AG10803 (cell line): ENCODE measurements around the gene ZBTB45.

Experiments
- DNase-seq: peaks from one replicate; pipeline ENCODE4 v3.0.0; 2010; ENCODE audit warnings: low read depth
- H3K4me3 ChIP-seq: 2 replicates; pipeline ENCODE4 v1.5.1; 2011; ENCODE audit warnings: mild to moderate bottlenecking, low read length, control low read depth
- TF ChIP-seq, protein P1 (sequence below): conservative IDR thresholded peaks from 2 replicates; pipeline ENCODE4 v1.5.1; 2011; ENCODE audit warnings: mild to moderate bottlenecking, low read length, control low read depth, inconsistent platforms

The ZBTB45 gene

DNA sequence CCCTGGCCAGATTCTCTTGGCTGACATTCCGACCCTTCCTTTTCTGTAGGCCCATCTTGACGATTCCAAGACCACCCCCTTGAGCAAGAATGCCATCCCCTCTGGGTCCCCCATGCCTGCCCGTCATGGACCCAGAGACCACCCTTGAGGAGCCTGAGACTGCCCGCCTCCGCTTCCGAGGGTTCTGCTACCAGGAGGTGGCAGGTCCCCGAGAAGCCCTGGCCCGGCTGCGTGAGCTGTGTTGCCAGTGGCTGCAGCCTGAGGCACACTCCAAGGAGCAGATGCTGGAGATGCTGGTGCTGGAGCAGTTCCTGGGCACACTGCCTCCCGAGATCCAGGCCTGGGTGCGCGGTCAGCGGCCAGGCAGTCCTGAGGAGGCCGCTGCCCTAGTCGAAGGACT is 42.5 kb downstream of the ZBTB45 start:
- DNase-seq: no peak
- H3K4me3 ChIP-seq: peak overlapping the region; percentile 75
- TF ChIP-seq, protein P1, sequence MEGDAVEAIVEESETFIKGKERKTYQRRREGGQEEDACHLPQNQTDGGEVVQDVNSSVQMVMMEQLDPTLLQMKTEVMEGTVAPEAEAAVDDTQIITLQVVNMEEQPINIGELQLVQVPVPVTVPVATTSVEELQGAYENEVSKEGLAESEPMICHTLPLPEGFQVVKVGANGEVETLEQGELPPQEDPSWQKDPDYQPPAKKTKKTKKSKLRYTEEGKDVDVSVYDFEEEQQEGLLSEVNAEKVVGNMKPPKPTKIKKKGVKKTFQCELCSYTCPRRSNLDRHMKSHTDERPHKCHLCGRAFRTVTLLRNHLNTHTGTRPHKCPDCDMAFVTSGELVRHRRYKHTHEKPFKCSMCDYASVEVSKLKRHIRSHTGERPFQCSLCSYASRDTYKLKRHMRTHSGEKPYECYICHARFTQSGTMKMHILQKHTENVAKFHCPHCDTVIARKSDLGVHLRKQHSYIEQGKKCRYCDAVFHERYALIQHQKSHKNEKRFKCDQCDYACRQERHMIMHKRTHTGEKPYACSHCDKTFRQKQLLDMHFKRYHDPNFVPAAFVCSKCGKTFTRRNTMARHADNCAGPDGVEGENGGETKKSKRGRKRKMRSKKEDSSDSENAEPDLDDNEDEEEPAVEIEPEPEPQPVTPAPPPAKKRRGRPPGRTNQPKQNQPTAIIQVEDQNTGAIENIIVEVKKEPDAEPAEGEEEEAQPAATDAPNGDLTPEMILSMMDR: no peak

DNA sequence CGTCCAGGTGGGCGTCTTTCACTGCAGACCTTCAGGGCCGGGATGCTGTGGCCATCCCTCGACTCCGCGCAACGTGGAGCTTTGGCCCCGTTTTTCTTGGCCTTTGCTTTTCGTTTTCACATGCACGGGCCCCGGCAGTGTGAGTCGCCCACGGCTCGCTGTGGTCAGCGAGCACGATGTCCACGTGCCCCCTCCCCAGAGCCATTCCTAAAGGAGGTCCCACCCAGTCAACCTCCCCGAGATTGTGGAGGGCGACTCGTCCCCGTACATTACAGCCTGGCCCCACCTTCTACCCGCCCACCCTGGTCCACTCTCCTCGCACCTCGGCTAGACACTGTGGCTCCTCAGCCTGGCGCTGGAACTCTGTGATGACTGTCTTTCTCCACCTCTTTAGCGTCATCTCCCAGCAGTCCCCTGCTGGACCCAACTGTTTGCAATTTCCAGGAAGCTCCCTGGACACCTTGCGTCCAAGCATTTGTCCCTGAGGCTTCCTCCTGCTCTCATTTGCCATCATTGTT is 43.1 kb downstream of the ZBTB45 start:
- H3K4me3 ChIP-seq: peak overlapping the region; percentile 75
- TF ChIP-seq, protein P1: no peak
- peak; percentile 24 for DNase-seq

DNA sequence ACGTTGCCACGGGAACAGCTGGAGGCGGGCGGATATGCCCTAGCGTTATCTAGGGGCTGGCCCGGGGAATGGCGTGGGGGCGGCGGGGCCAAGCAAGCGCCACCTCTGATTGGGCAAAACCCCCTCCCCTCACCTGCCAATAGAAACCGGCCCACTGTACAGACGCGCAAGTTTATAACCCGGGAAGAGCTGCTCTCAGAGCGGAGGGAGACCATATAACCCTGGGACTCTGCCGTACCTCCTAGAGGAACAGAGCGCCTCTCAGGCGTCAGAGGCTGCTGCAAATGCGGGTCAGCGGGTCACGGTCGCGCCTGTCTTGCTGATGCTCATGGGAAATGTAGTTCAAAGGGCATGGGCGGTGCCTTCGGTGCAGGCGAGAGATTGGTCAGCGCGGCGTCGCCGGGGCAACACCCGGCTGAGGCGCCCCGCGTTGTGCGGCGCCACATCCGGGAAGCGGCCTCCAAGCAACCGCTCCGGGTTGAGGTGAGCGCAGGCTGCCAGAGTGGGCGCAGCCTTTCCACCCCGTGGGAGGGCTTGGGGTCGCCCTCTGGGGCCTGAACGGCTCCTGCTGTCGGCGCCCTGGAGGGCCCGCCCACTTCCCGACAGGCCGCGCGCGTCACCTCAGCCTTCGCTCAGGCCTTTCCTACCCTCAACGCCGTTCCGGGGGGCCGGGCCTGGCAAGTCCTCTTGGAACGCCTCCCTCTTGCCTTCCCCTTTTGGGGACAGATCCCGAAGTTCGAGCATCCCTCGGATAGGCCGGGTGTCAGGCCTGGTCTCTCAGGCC is 43.7 kb downstream of the ZBTB45 start, which contains the start of gene ZNF446:
Gene ZNF446 (plus strand): TSS at position 639 of the 784 bp plus-strand sequence. CDS start 867 bp downstream, outside the sequence.
- DNase-seq: peak; percentile 96
- TF ChIP-seq, protein P1: no peak
- H3K4me3 ChIP-seq: peak within 1 kb of the TSS; percentile 75

DNA sequence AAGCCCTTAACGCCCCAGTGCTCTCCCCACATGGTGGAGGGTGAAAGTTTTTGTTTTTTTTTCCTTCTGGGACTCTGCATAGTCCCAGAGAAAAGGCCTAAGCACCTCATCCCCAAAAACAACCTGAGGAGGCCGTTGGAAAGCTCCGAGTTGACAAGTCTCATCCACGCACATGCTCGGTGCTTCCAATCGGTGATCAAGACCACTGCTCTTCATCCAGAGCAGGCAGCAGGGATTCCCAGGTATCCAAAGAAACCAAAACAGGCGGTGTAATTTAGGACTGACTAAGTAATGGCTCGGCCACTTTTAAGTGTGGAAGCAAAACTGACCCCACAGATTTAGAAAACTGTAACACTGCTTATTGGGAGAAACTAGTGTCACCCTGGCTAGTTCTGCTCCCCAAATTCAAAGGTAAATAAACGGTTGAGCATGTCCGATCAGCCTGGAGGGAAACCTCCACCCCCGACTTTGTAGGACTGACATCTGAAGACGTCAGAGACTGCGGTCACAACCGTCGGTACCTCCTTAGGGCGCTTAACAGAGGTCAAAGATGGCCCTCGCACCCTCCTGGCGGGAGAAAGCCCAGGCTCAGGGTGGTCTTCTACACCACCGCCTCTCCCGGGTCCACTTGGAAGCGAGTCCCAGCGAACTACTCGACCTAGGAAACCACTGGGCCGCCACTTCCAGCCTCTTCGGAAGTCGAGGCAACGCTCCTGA is 44.5 kb downstream of the ZBTB45 start:
- TF ChIP-seq, protein P1: no peak
- DNase-seq: no peak

DNA sequence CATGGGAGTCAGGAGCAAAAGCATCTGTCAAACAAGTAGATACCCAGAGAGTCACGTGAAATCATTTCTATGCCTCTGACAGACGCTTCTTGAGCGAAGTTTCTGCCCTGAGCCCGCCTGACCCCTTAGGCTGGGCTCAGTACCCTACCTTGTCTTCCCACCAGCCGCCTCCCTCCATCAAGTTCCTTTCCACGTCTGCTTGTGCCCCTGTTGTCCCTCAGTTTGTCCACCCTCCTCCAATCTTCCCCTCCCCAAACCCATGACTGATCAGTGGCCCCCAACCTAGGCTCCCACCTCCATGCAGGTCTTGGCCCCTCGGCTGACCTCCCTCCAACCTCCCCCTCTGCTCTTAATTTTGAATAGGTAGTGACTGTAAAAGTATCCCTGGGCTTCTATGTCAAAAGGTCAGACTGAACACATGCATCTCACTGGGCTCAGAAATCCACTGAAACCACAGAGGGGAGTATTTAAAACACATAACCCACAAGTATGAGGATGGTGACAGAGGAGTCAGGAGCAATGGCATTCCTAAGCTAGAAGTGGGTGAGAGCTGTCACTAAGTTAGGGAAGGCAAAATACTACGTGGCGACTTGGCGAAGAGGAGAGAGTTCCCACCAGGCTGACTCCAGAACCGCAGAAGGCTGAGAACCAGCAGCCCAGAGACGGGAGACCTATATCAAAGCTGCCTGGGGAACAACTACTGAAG is 45.2 kb downstream of the ZBTB45 start:
- DNase-seq: peak; percentile 86
- no peak overlapping the region for H3K4me3 ChIP-seq
- TF ChIP-seq, protein P1: no peak

More for the DNA sequence above, 44.5 kb downstream of the ZBTB45 start:
- peak overlapping the region; percentile 75 for H3K4me3 ChIP-seq

DNA sequence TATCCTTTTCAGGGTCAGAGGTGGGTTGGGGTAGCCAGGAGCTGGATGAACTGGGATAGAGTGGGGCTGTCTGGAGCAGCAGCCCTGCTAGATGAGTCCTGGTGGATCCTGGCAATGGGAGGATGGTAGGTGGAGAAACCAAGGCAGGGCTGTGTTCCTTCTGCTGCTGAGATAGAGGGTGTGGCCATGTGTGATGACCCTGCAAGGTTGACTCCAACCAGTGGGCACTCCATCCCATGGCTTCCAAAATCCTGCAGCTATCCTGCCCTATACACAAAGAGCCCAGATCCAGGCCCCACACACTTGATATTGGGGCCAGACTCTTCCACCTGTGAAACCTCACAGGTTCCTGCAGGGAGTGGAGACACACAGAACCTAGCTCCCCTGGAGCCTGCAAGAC is 45.8 kb downstream of the ZBTB45 start:
- no peak for DNase-seq
- TF ChIP-seq, protein P1: no peak

More for the DNA sequence above, 45.8 kb downstream of the ZBTB45 start:
- no peak overlapping the region for H3K4me3 ChIP-seq
